Psoas muscle (tissue), 8 donors: ENCODE data around the gene CYP1B1. TPM values are rescaled to one million over a fixed set of nuclear protein-coding genes. Genes with fewer than 3 reads are reported as not detected.
A peak's percentile ranks its signal among the peaks of the same experiment; 100 is the strongest.

Experiments used
- ATAC-seq, 4 donors: fragments of 200-7000 bp; cut with Tn5 transposase; one replicate each; pipeline ENCODE4 v1.9.1; 2020; ENCODE audit warnings: moderate library complexity in 3 of 4, mild to moderate bottlenecking in 2 of 4
- DNase-seq, 2 donors: peaks; one replicate each; pipeline ENCODE4 v3.0.0-alpha.2; 2020
- H3K27ac ChIP-seq: fragments of 200-600 bp; one replicate; pipeline ENCODE4 v1.8.0; 2022
- H3K27me3 ChIP-seq, 3 donors: fragments of 200-600 bp in 1 of 3; one replicate each; pipeline versions ENCODE4 v1.6.1 to v1.8.0; 2013 to 2022; ENCODE audit warnings: low read length in 2 of 3, mild to moderate bottlenecking in 2 of 3, moderate library complexity in 1 of 3; ENCODE audit not compliant: insufficient read depth in 3 of 3
- H3K36me3 ChIP-seq, 2 donors: fragments of 200-600 bp in 1 of 2; one replicate each; pipeline versions ENCODE4 v1.6.1 to v1.8.0; 2013 to 2022; ENCODE audit warnings: low read depth in 1 of 2, mild to moderate bottlenecking in 1 of 2, moderate library complexity in 1 of 2; ENCODE audit not compliant: insufficient read depth in 1 of 2
- H3K4me1 ChIP-seq: fragments of 200-600 bp; one replicate; pipeline ENCODE4 v1.8.0; 2022
- H3K4me3 ChIP-seq: fragments of 200-600 bp; one replicate; pipeline ENCODE4 v1.8.0; 2022; ENCODE audit warnings: mild to moderate bottlenecking
- H3K9me3 ChIP-seq: fragments of 200-600 bp; one replicate; pipeline ENCODE4 v1.8.0; 2022
- CTCF ChIP-seq: fragments of 200-600 bp; IDR thresholded peaks from one replicate; pipeline ENCODE4 v1.8.0; 2022; ENCODE audit warnings: antibody characterized with exemption
- WGBS, 3 donors: extraction: QIAGEN DNeasy Blood & Tissue Kit; methylation state at CpG; one replicate each; pipeline versions ENCODE4 v1.1.6 to v1.1.7; 2013; 5-methylcytosine and 5-hydroxymethylcytosine counted together
- intact Hi-C, 2 donors: fragments of 100-400 bp; cut with DNase I; formaldehyde crosslinking; loops; one replicate each; pipeline versions ENCODE4 v1.11.0 to v1.14.2; 2022
- polyA plus RNA-seq, 3 donors: library from polyadenylated mRNA; stranded (reverse); fragments of 200-250 nt; gene quantifications; one replicate each; pipeline ENCODE4 v1.2.3, GENCODE V29; 2013
- total RNA-seq, 4 donors: library from RNA; stranded (reverse); fragmentation: NEBNext Ultra II Directional in 2 of 4; extraction: Animal tissue kit (Norgen Biotek cat#: 25700) in 2 of 4; gene quantifications; one replicate each; pipeline versions ENCODE4 v1.2.1 to v1.2.4, GENCODE V29; 2021 to 2023
- donor health status: healthy with polysubstance abuse.
- donor health status: DM: no; HTN: no; CAD: no; lungs with moderate emphysema.
- donor health status: Bipolar disorder and iron deficiency.
- donor health status: healthy.
- donor health status: DM: yes; HTN: yes; CAD: no.
- donor health status: DM: no; HTN: no; CAD: no.
- donor health status: DM: no; HTN: no; CAD: no.
- donor health status: DM: yes; HTN: yes; CAD: no.

CYP1B1 gene
- total and polyA plus RNA-seq, 7 donors: 1.1 to 53.1 (median 6.8) TPM

DNA sequence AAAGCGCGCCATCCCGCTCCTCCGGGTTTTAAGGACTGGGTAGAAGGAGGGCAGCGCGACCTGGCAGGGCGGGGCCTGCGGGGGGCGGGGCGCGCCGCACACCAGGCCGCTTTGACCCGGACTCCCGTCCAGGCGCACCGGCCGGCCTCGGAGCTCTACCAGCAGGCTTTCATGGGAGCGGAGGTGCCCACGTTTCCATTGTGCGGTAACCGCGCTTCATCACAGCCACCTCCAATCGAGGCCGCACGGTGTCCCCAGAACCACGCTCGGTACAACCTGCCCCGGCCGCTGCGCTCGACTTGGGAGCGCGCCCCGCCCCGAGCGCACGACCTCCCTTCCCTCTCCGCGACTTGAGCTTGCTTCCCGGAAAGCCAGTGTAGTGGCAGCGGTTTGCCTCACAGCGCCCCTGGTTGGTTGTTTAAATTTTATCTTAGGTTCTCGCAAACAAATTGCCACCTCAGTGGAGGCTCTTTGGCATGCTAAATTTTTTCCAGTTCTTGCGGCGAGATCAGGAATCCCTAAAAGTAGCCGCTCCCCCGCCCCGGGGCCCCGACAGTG, 280 bp upstream of the CYP1B1 start:
- H3K36me3 ChIP-seq: no peaks in the 10 kb centered on the region
- H3K4me1 ChIP-seq: peaks cover 25% of the 10 kb centered on the region
- H3K27ac ChIP-seq: peak overlapping the region; percentile 77
- intact Hi-C loops: loop anchor here in 1 of 2 donors (1.0 to 10.0 kb wide), 2 partner anchors 91 to 198 kb away; no protein-coding TSS in a partner anchor
- H3K9me3 ChIP-seq: no peaks in the 10 kb centered on the region
- peaks cover 0 to 34% (median 25%) of the 10 kb centered on the region in 3 donors for H3K27me3 ChIP-seq
- H3K4me3 ChIP-seq: peak overlapping the region; percentile 70
- peak; percentile 78 to 85 for DNase-seq
- TF ChIP-seq CTCF: peak; percentile 16
- 0 to 1% (median 0%) methylated on average over 37 to 51 of the region's 51 CpGs for WGBS, 3 donors
- peak; percentile 72 to 77 (median 74) for ATAC-seq

DNA sequence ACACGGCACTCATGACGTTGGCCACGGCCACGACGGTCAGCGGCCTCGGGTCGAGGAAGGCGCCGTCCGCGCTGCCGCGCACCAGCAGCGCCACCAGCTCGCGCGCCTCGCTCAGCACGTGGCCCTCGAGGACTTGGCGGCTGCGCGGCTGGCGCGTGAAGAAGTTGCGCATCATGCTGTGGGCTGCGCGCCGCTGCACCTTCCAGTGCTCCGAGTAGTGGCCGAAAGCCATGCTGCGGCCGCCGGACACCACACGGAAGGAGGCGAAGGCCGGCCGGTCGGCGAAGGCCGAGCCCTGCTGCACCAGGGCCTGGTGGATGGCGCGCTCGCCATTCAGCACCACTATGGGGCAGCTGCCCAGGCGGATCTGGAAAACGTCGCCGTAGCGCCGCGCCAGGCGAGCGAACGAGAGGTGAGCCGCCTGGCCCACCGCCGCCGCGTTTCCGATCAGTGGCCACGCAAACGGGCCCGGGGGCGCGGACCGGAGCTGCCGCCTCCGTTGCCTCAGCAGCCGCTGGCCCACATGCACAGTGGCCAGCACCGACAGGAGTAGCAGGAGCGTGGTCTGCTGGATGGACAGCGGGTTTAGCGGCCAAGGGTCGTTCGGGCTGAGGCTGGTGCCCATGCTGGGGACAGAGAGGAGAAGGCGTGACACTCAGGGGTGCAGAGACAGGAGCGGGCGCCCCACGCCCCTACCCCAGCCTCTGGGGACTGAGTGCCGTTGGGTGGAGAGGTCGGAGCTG, 1.0 kb downstream of the CYP1B1 start:
- ATAC-seq (peak; percentile 13 to 33 (median 28)), DNase-seq (peak; percentile 41 to 59)
- Histone ChIP-seq H3K4me1 (peaks cover 25% of the 10 kb centered on the region), H3K27me3 (peaks cover 0 to 34% (median 25%) of the 10 kb centered on the region in 3 donors), H3K4me3 (peak overlapping the region; percentile 70), H3K27ac (peak overlapping the region; percentile 77), H3K36me3 (peaks cover 0 to 6% of the 10 kb centered on the region in 2 donors), H3K9me3 (no peaks in the 10 kb centered on the region)
- intact Hi-C loops: loop anchor here in 1 of 2 donors (10.0 kb wide), 1 partner anchor 90 kb away; no protein-coding TSS in a partner anchor
- TF ChIP-seq CTCF: no peak
- WGBS, 3 donors: 2 to 6% (median 4%) methylated on average over 60 to 82 of the region's 82 CpGs

DNA sequence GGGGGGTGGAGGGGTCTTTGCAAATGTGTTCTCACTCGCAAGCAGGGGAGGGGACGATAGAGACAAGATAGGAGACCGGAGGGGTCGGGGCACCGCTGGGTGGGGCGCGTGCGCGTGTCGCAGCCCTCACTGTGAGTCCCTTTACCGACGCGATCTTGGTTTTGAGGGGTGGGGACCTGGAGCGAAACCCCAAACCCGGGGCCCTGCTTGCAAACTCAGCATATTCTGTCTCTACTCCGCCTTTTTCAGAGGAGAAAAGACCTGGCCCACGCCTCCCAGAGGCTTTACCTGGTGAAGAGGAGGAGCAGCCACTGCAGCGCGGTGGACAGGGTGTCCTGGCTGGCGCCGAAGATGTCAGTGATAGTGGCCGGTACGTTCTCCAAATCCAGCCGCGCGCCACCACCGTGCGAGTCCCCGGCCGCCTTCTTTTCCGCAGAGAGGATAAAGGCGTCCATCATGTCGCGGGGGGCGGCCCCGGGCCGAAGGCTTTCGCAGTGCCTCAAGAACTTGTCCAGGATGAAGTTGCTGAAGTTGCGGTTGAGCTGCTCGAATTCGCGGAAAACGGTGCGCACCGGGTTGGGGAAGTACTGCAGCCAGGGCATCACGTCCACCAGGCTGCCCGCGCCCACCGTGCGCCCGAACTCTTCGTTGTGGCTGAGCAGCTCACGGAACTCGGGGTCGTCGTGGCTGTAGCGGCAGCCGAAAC, 1.7 kb downstream of the CYP1B1 start:
- H3K4me3 ChIP-seq: peak overlapping the region; percentile 70
- TF ChIP-seq CTCF: no peak
- peak overlapping the region; percentile 77 for H3K27ac ChIP-seq
- DNase-seq: peak; percentile 19 to 54
- no peak for ATAC-seq
- peaks cover 0 to 6% of the 10 kb centered on the region in 2 donors for H3K36me3 ChIP-seq
- peaks cover 25% of the 10 kb centered on the region for H3K4me1 ChIP-seq
- H3K27me3 ChIP-seq: peaks cover 0 to 34% (median 25%) of the 10 kb centered on the region in 3 donors
- WGBS, 3 donors: 8 to 11% (median 9%) methylated on average over 45 to 58 of the region's 58 CpGs
- H3K9me3 ChIP-seq: no peaks in the 10 kb centered on the region
- intact Hi-C loops: loop anchor here in 1 of 2 donors (10.0 kb wide), 1 partner anchor 89 kb away; no protein-coding TSS in a partner anchor

DNA sequence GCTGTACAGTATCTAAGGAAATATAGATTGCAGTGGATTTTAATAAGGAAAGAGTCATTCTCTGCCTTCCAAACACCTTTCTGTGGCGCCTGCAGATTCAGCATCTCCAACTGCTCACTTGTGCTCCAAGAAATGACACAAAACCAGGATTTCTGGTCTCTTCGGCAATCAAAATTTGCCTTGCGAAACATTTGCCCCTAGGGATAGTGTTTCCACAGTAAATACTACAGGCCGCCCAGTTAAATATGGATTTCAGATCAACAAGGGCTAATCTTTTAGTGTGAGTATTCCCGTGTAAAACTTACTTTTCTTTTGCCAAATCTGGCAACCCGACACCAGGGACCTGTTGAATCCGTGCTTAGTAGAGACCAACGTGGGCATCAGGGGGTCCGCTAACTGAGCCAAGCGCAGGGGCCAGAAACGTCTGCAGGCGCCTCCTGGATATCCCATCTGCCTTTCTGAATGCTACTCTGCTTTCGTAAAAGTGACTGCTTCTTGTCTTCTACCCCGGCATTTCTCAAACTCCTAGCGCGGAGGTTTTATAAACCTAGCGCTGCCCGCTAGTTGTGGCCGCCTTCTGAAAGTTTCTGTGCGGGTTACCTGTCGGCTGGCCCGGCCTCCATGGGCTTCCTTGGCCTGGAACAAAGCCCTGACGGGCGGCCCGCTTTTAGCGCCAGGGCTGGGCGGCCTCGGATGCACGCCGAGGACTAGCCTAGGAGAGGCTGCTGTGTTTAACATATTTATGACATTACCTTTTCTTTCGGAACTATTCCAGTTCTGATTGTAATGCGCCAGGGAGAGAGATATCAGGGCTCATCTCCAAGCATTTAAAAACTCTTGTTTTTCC, 2.5 kb downstream of the CYP1B1 start:
- peaks cover 0 to 34% (median 25%) of the 10 kb centered on the region in 3 donors for H3K27me3 ChIP-seq
- no peaks in the 10 kb centered on the region for H3K9me3 ChIP-seq
- intact Hi-C loops: loop anchor here in 1 of 2 donors (10.0 kb wide), 1 partner anchor 89 kb away; no protein-coding TSS in a partner anchor
- DNase-seq: peak; percentile 26 to 56
- no peak for TF ChIP-seq CTCF
- H3K4me1 ChIP-seq: peaks cover 25% of the 10 kb centered on the region
- peaks cover 0 to 6% of the 10 kb centered on the region in 2 donors for H3K36me3 ChIP-seq
- ATAC-seq: no peak
- 27 to 32% (median 30%) methylated on average over 32 of the region's 32 CpGs for WGBS, 3 donors
- H3K27ac ChIP-seq: peak overlapping the region; percentile 16
- peak overlapping the region; percentile 70 for H3K4me3 ChIP-seq
